ENCODE data around the gene ADRA2A.

ADRA2A gene

DNA sequence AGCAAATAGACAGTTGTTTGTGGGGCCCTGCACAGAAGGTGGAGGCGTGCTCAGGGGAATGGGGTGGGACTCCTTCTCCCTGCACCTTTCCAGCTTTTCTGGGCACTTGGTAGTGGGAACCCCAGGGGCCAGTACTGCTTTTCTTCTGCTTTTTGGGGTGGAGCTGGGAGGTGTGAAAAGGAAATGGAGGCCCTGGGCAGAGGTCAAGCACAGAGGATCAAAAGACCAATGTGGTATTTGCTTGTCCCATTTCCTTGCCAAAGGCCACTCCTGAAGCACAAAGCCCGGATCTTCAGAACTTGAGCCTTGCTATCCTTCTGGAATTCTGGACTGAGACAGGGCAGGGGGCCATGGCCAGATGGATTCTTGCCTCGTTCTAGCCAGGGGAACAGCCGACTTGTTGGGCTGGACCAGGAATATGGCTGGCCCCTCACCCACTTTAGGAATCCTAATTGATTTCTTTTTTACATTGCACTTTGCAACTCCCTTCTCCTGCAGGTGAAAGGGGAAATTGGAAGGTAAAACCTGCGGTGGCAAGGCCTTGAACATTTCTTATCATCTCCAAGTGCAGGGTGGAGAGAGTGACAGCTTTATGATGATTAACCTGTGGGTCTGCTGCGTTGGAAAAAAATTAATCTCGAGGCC lies 26.5 kb downstream of the ADRA2A start:
- peaks cover 77% of the 10 kb centered on the region for H3K4me1 ChIP-seq (ENCODE audit: control insufficient read depth, insufficient read depth, low read length)
- H3K9ac ChIP-seq (ENCODE audit: low read length) = peak overlapping the region; percentile 23
- no peak overlapping the region for H3K4me3 ChIP-seq (ENCODE audit: low read length)
- H3K36me3 ChIP-seq (ENCODE audit: control insufficient read depth, insufficient read depth, low read length) = no peaks in the 10 kb centered on the region
- H3K9me3 ChIP-seq (ENCODE audit: control insufficient read depth, low read length) = no peaks in the 10 kb centered on the region
- no peaks in the 10 kb centered on the region for H3K27me3 ChIP-seq (ENCODE audit: control insufficient read depth, insufficient read depth, low read length)

DNA sequence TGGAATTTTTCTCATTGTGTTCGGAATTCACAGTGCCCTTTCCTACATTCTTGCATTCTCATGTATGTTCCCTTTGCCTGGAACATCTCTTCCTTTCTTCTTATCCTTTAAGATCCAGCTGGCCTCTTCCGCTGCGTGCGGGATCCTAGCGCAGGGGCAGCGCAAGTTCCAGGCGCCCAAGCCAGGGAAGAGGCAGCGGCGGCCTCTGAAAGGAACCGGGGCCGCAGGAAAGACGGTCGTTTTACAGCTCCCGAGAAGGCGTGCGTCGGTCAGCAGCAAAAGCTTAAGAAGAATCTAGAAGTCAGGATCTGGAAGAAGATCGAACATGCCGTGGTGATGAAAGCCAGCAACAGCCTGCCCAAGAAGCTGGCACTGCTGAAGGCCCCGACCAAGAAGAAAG lies 28.0 kb downstream of the ADRA2A start:
- H3K9me3 ChIP-seq (ENCODE audit: control insufficient read depth, low read length) = no peaks in the 10 kb centered on the region
- H3K27me3 ChIP-seq (ENCODE audit: control insufficient read depth, insufficient read depth, low read length) = no peaks in the 10 kb centered on the region
- H3K4me1 ChIP-seq (ENCODE audit: control insufficient read depth, insufficient read depth, low read length) = peaks cover 71% of the 10 kb centered on the region
- no peak overlapping the region for H3K9ac ChIP-seq (ENCODE audit: low read length)
- no peak overlapping the region for H3K4me3 ChIP-seq (ENCODE audit: low read length)
- no peaks in the 10 kb centered on the region for H3K36me3 ChIP-seq (ENCODE audit: control insufficient read depth, insufficient read depth, low read length)

DNA sequence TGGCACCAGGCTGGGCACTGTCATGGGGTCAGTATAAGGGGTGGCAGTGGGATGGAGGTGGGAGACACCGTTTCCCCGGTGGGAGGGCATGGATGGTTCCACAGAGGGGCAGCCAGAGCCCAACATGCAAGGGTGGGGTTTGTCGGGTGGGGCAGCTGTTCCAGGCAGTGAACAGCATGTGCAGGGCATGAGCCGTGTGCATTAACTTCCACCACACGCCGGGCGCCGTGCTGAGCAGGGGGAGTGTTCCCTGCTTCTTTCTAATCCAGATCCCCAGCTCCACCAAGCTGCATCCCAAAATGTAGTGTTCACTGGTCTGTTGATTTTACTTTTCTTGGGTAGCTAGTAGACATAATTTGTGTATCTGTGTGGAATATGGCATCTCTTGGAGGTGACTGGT lies 29.3 kb downstream of the ADRA2A start:
- Histone ChIP-seq H3K4me1 (ENCODE audit: control insufficient read depth, insufficient read depth, low read length) (peaks cover 63% of the 10 kb centered on the region), H3K36me3 (ENCODE audit: control insufficient read depth, insufficient read depth, low read length) (no peaks in the 10 kb centered on the region), H3K9me3 (ENCODE audit: control insufficient read depth, low read length) (no peaks in the 10 kb centered on the region), H3K27me3 (ENCODE audit: control insufficient read depth, insufficient read depth, low read length) (no peaks in the 10 kb centered on the region), H3K4me3 (ENCODE audit: low read length) (no peak overlapping the region), H3K9ac (ENCODE audit: low read length) (no peak overlapping the region)

DNA sequence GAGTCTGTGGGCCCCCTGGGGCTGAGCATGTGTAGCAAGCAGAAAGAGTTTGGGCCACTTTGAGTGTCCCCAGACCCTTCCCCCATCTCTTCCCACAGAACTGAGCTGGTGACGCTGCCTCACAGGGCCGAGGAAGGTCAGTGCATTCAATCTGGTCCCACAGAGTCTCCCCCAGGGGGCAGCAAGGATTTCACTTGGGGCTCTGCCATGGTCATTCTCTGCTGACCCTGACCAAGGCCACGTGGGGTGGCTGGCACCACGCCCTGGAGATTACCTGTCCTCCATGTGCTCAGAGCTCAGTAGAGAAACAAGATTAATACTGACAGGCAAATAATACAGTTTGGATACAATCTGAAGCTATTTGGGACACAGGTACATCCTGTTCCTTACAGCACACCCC lies 30.2 kb downstream of the ADRA2A start:
- Histone ChIP-seq H3K9ac (ENCODE audit: low read length) (no peak overlapping the region), H3K4me1 (ENCODE audit: control insufficient read depth, insufficient read depth, low read length) (peaks cover 57% of the 10 kb centered on the region), H3K9me3 (ENCODE audit: control insufficient read depth, low read length) (no peaks in the 10 kb centered on the region), H3K27me3 (ENCODE audit: control insufficient read depth, insufficient read depth, low read length) (no peaks in the 10 kb centered on the region), H3K36me3 (ENCODE audit: control insufficient read depth, insufficient read depth, low read length) (no peaks in the 10 kb centered on the region), H3K4me3 (ENCODE audit: low read length) (no peak overlapping the region)

DNA sequence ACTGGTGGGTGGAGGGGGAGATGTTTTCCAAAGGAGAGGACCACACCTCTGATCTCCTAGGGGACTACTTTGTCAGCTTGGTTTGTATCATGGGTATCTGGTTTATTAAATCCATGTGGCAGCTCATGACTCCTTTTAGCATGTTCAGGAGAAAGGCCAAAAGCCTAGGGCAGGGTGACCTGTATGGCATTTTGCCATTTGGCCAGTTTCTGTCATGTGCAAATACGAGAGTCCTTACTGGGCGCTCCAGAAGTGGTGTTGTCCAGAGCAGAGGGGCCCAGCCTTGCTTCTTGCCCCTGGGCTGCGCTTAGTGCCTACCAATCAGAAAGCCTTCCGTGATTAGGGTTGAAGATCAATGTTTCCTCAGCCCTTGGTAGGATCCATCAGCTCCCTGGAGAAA lies 31.0 kb downstream of the ADRA2A start:
- no peaks in the 10 kb centered on the region for H3K9me3 ChIP-seq (ENCODE audit: control insufficient read depth, low read length)
- no peaks in the 10 kb centered on the region for H3K36me3 ChIP-seq (ENCODE audit: control insufficient read depth, insufficient read depth, low read length)
- H3K4me3 ChIP-seq (ENCODE audit: low read length) = no peak overlapping the region
- peaks cover 57% of the 10 kb centered on the region for H3K4me1 ChIP-seq (ENCODE audit: control insufficient read depth, insufficient read depth, low read length)
- H3K27me3 ChIP-seq (ENCODE audit: control insufficient read depth, insufficient read depth, low read length) = no peaks in the 10 kb centered on the region
- H3K9ac ChIP-seq (ENCODE audit: low read length) = no peak overlapping the region

DNA sequence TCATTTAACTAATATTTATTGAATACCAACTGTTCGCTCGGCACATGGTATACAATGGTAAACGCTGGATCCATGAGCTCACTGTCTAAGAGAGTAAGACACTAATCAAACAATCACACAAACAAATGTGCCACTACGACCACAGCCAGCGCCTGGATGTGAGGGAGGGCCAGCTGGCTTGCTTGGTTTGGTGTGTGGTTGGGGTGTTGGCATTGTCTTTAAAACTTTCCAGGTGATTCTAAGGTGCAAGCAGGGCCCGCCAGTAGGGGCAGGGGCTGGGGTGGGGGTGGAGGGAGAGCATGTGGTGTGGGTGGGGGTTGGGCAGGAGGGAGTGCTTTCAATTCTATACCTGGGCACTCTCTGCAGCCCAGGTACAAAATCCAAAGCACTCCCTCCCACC lies 31.6 kb downstream of the ADRA2A start:
- Histone ChIP-seq H3K4me1 (ENCODE audit: control insufficient read depth, insufficient read depth, low read length) (peaks cover 57% of the 10 kb centered on the region), H3K9ac (ENCODE audit: low read length) (no peak overlapping the region), H3K9me3 (ENCODE audit: control insufficient read depth, low read length) (no peaks in the 10 kb centered on the region), H3K36me3 (ENCODE audit: control insufficient read depth, insufficient read depth, low read length) (no peaks in the 10 kb centered on the region), H3K4me3 (ENCODE audit: low read length) (no peak overlapping the region), H3K27me3 (ENCODE audit: control insufficient read depth, insufficient read depth, low read length) (no peaks in the 10 kb centered on the region)

DNA sequence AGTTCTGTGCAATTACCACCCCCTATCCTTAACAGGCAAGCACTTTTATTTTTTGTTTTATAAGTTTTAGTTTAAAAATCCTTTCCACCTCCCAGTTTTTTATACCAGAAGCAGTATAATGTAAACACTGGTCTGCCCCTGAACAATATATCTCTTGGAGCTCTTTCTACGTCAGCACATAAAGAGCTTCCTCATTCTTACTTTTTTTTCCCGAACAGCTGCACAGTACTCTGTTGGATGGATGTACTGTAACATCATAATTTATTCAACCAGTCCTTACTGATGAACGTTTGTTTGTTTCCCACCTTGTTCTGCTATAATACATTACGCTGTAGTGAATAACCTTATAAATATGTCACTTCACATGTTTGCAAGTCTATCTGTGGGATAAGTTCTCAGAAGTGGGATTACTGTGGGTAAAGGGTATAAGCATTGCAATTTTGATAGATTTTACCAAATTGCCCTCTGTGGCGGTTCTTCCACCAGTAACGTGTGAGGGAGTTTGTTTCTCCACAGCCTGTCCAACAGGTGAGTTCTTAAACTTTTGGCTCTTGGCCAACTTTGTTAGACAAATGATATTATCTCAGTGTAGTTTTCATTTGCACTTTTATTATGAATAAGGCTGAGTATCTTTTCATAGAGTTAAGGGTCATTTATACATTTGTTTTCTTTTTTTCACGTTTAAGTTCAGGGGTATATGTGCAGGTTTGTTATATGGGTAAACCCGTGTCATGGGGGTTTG lies 32.8 kb downstream of the ADRA2A start:
- Histone ChIP-seq H3K36me3 (ENCODE audit: control insufficient read depth, insufficient read depth, low read length) (no peaks in the 10 kb centered on the region), H3K27me3 (ENCODE audit: control insufficient read depth, insufficient read depth, low read length) (no peaks in the 10 kb centered on the region), H3K9me3 (ENCODE audit: control insufficient read depth, low read length) (no peaks in the 10 kb centered on the region), H3K4me1 (ENCODE audit: control insufficient read depth, insufficient read depth, low read length) (peaks cover 58% of the 10 kb centered on the region), H3K9ac (ENCODE audit: low read length) (no peak overlapping the region), H3K4me3 (ENCODE audit: low read length) (no peak overlapping the region)

DNA sequence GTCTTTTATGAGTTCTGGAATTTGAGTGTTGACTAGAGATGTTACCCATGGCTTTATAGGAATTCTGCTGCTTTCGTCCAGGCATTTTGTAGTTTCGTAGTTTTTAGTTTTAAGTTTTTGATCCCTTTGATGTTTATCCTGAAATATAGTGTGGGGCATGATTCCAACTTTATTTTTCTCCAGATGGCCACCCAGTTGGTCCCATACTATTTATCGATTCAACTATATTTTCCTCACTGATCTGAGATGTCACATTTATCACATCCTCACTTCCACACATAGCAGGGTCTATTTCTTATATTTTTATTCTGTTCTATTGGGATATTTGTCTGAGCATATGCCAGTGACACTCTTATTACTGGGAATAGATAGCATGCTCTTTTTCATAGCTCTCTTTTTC lies 33.9 kb downstream of the ADRA2A start:
- no peak overlapping the region for H3K9ac ChIP-seq (ENCODE audit: low read length)
- no peaks in the 10 kb centered on the region for H3K9me3 ChIP-seq (ENCODE audit: control insufficient read depth, low read length)

DNA sequence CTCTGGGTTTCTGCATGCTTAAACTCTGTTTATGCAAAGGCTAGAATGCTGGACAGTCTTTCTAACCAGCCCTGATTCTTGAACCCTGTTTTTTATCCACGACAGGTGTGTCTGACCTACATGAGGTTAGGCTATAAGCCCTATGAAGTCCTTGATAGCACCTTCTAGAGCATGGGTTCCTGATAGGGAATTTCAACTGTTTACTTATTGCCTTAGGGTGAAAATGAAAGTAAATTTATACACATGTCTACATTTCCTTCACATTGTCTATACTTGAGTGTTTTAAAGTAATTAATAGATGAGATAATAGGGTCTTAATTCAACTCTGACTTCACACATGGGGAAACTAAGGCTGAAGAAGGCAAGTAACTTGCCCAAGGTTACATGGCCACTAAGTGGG lies 35.5 kb downstream of the ADRA2A start:
- Histone ChIP-seq H3K4me3 (ENCODE audit: low read length) (no peak overlapping the region), H3K36me3 (ENCODE audit: control insufficient read depth, insufficient read depth, low read length) (no peaks in the 10 kb centered on the region), H3K9ac (ENCODE audit: low read length) (no peak overlapping the region), H3K4me1 (ENCODE audit: control insufficient read depth, insufficient read depth, low read length) (peaks cover 60% of the 10 kb centered on the region), H3K27me3 (ENCODE audit: control insufficient read depth, insufficient read depth, low read length) (no peaks in the 10 kb centered on the region), H3K9me3 (ENCODE audit: control insufficient read depth, low read length) (no peaks in the 10 kb centered on the region)

More for the DNA sequence above, 33.9 kb downstream of the ADRA2A start:
- H3K36me3 ChIP-seq (ENCODE audit: control insufficient read depth, insufficient read depth, low read length) = no peaks in the 10 kb centered on the region
- no peaks in the 10 kb centered on the region for H3K27me3 ChIP-seq (ENCODE audit: control insufficient read depth, insufficient read depth, low read length)
- peaks cover 67% of the 10 kb centered on the region for H3K4me1 ChIP-seq (ENCODE audit: control insufficient read depth, insufficient read depth, low read length)
- H3K4me3 ChIP-seq (ENCODE audit: low read length) = no peak overlapping the region

DNA sequence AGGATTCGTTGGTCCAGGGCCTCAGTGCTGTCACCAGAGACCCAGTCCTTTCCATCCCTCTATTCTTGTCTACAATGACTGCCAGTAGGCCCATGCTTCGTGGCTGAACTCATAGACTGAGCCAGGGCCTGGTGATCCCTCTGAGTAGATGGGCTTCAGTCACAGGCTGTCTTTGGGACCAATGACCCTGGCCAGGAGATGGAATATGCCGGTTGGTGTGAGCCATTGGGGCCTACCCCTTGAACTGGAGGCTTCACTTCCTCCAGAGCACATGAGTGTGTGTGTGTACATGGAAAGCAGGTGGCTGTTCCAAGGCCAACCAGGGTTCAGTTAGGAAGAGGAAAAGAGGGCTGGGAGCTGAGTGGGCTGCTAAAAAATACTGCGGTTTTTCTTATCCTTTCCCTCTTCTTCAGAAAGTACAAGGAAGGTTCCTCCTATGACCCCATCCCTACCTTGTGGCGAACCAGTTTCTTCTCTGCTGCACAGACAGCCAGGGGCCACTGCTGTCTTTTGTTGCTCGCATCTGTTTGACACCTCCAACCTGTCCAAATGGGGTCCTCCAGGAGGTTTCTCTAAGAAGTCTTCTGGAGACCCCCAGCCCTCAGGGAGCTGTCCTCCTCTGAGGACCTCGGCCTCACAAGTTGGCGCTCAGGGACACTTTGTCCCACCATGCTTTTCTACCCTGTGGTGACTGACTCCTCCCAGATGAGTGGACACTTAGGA lies 36.6 kb downstream of the ADRA2A start:
- Histone ChIP-seq H3K4me1 (ENCODE audit: control insufficient read depth, insufficient read depth, low read length) (peaks cover 50% of the 10 kb centered on the region), H3K27me3 (ENCODE audit: control insufficient read depth, insufficient read depth, low read length) (no peaks in the 10 kb centered on the region), H3K4me3 (ENCODE audit: low read length) (no peak overlapping the region), H3K9ac (ENCODE audit: low read length) (no peak overlapping the region), H3K9me3 (ENCODE audit: control insufficient read depth, low read length) (no peaks in the 10 kb centered on the region), H3K36me3 (ENCODE audit: control insufficient read depth, insufficient read depth, low read length) (no peaks in the 10 kb centered on the region)

DNA sequence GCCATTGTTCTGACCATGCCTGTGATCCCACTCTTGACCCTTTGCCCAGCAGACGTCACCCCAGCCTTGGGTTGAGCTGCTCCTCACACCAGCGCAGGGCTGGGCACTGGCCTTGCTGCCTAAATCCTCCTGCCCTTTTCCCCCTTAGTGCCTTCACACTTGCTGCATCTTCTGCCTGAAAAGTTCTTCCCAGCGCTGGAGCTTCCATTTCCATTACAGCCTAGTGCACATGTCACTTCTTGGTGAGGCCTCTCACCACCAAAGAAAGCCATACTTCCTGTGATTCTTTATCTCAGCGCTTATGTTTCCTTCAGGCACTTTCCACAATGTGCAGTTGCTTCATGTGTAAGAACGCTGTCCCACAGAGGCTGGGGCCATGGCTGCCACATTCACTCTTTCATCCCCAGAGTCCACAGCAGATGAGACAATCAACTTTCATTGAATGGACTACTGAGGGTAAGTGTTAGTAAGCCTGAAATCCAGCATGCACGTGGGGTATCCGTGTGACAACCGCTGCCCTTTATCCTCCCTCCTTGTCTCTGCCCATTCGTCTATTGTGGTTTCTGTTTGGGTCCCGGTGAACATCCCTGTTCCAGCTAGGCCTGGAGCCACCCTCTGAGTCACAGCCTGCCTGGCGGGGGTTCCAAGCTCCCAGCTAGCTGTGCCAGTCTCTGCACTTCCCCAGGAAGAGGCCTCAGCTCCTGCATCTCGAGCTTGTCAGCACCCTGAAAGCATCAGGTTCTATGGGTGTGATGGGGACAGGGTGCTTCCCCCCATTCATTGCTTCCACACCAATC lies 37.3 kb downstream of the ADRA2A start:
- Histone ChIP-seq H3K27me3 (ENCODE audit: control insufficient read depth, insufficient read depth, low read length) (no peaks in the 10 kb centered on the region), H3K9me3 (ENCODE audit: control insufficient read depth, low read length) (no peaks in the 10 kb centered on the region), H3K4me1 (ENCODE audit: control insufficient read depth, insufficient read depth, low read length) (peaks cover 46% of the 10 kb centered on the region), H3K9ac (ENCODE audit: low read length) (no peak overlapping the region), H3K36me3 (ENCODE audit: control insufficient read depth, insufficient read depth, low read length) (no peaks in the 10 kb centered on the region), H3K4me3 (ENCODE audit: low read length) (no peak overlapping the region)

Data from mucosa of stomach (tissue), 1 donor.